HFF-Myc (cell line): ENCODE measurements around the gene BPIFB6.

Source experiments
- DNase-seq: peaks from one replicate; pipeline ENCODE4 v3.0.0-alpha.2; 2011; ENCODE audit warnings: low read depth; ENCODE audit errors: extremely low read depth
- H3K4me3 ChIP-seq: replicated peaks from 2 replicates; pipeline ENCODE4 v1.5.1; 2011; ENCODE audit warnings: low read depth, mild to moderate bottlenecking, control low read depth, low read length
- CTCF ChIP-seq: IDR thresholded peaks from 2 replicates; pipeline ENCODE4 v1.5.1; 2012; ENCODE audit warnings: mild to moderate bottlenecking, low read depth, low read length, control low read depth; ENCODE audit errors: missing control alignments

Gene BPIFB6

GRCh38 chr20:33054791-33055190 is 23.3 kb downstream of the BPIFB6 start:
- no peak overlapping the region for H3K4me3 ChIP-seq
- no peak for DNase-seq
- TF ChIP-seq CTCF: no peak

- TF ChIP-seq CTCF: no peak
- no peak overlapping the region for H3K4me3 ChIP-seq
- no peak for DNase-seq
Measured at GRCh38 chr20:33059136-33059535, 27.7 kb downstream of the BPIFB6 start.

- no peak for TF ChIP-seq CTCF
- DNase-seq: no peak
- H3K4me3 ChIP-seq: no peak overlapping the region
Measured at GRCh38 chr20:33059741-33060390, 28.4 kb downstream of the BPIFB6 start.

- TF ChIP-seq CTCF: no peak
Measured at GRCh38 chr20:33061658-33062028, 30.2 kb downstream of the BPIFB6 start.

GRCh38 chr20:33062105-33062824 is 30.8 kb downstream of the BPIFB6 start:
- no peak for DNase-seq
- no peak for TF ChIP-seq CTCF
- H3K4me3 ChIP-seq: no peak overlapping the region

More at GRCh38 chr20:33061658-33062028, 30.2 kb downstream of the BPIFB6 start:
- no peak overlapping the region for H3K4me3 ChIP-seq
- no peak for DNase-seq

- no peak for DNase-seq
- H3K4me3 ChIP-seq: no peak overlapping the region
- no peak for TF ChIP-seq CTCF
Measured at GRCh38 chr20:33062825-33063149, 31.3 kb downstream of the BPIFB6 start.
